GM18861 (cell line): Measurements from ENCODE around the gene DPM2.

Experiments used
- ATAC-seq: cut with Tn5 transposase; IDR thresholded peaks from one replicate; pipeline ENCODE4 v1.9.1; 2021; ENCODE audit not compliant: unreplicated experiment

Gene DPM2

DNA sequence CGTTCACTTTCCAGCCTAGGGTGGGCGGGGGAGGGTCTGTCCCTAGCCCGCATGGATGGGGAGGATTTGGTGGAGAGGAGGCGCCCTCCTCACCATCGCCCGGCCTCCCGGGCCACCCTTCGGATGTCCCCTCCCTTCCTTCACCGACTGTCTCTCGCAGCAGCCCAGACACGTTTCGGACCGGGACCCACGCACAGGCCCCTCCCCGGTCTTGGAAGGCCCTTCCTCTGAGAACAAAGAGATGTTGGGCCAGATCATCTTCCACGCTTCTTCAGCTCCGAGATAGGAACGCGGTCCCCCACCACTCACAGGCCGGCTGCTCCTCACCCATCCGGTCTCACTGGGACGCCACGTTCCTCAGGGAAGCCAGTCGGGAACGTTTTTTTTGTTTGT is 640 bp upstream of the DPM2 start:
- ATAC-seq, result no peak

DNA sequence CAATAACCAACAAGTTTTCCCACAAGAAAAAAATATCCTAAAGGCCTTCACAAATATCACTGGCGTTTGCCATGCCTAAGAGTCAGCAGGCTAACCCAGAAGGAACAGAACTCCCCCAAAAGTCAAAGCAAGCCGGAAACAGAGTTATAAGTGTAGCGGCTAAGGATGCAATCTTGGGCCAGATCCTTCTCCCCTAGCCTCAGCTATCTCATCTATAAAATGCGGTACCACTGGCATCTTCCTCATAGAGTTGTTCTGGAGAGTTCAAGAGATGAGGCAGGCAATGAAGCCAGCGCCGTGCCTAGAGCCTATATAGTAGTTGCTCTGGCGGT is 632 bp downstream of the DPM2 start:
- ATAC-seq, result no peak

DNA sequence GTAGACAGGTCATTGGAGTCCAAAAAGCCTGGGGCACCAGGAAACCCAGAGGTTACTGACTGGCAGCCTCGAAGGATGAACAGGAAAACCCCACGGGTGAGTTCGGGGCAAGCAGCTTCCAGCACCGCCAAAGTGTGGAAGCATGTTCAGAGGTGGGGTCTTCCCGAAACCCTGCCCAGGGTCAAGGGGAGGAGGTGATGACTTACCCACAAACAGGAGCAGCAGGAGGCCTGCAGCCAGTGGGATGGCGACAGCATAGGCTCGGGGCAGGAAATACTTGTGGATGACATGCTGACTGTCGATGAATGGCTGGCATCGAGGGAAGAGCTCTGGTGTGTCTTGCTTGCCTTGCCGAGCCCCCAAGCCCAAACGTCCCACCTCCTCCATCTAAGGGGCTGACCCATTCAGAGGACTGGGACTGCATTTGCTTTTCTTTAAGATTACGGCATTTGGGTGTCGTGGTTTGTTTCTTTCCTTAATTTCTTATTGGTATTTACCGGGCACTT is 1.3 kb downstream of the DPM2 start:
- no peak for ATAC-seq

DNA sequence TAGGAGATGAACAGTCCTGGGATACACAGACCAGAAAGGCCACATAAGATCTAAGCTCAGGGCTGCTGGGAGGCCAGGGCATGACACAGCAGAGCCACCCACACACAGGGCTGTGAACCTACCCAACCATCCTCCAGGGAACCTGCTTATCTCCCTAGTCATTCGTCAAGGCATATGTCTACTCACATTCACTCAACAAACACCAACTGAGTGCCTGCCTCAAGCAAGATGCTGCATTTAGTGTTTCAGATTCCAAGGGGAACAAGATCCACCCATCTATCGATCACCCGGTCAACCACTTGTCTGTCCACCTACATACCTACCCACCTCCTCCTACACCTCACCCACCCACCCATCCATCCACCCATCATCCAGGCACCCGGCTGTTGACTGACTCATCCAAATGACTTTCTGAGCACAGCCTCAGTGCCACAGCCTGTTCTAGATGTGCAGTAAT is 1.9 kb downstream of the DPM2 start:
- ATAC-seq, result no peak

DNA sequence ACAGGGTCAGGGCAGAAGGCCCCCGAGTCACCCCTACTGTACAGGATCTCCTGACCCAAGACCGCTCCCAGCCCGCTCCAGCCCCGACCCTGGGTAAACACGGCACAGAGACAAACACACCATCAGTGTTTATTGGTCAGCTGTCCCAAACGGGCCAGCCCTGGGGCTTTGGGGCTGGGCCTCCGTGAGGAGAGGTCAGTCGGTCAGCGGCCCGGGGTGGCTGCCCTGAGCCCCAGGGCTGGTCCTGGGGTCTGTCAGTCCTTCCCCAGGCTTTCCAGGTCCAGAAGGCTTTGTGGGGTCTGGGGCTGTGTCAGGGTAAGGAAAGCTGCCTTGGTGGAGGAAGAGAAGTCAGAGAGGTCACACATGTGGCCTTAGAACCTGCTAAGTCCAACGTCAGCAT is 2.7 kb downstream of the DPM2 start:
- no peak for ATAC-seq

DNA sequence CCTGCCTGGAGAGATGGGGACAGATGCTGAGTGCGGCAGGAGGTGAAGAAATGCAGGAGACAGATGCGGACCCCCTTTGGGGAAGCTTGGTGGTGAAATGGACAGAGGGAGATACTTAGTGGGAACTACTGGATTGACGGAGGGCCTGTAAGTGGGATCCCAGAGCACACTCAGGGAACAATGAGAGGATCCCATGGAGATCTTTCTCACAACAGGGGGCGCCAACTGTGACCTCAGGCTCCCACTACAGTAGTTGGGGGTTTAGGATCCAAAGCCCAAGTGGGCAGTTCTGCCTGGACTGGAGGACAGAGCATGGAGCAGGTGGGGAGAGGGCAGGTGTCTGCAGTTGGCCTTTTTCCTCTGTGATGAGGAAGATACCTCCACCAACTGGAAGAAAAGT is 3.4 kb downstream of the DPM2 start:
- no peak for ATAC-seq

DNA sequence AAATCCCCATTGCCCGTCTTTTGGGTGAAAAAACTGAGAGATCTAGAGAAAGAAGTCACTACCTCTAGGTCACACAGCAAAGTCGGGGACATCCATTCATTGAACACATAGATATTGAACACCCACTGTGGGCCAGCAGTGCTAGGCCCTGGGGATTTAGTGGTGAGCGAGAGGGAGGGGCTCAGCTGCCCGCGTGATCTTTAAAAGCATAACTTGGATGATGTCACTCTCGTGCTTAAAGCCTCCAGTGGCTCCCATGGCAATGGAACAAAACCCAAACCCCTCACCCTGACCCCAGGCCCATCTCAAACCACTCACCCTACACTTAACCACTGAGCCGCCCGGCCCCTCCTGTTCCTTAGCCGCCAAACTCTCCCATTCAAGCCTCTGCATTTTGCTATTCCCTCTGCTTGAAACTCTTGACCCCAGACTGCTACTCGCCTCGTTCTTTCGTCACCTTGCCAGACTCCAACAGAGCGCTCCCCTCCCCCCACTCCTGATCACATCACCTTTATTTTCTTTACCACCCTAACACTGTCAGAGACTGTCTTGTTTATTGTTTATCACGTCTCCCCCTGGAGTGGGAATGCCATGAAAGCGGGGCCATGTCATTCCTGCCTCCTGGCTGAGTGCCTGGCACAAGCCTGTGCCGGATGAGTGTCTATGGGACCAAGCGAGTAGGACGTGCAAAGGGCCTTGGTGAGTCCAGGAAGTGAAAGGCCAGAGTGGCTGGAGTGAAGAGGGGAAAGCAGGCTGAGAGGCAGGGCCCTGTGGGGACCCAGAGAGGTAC is 6.4 kb downstream of the DPM2 start:
- ATAC-seq, result peak; percentile 31

DNA sequence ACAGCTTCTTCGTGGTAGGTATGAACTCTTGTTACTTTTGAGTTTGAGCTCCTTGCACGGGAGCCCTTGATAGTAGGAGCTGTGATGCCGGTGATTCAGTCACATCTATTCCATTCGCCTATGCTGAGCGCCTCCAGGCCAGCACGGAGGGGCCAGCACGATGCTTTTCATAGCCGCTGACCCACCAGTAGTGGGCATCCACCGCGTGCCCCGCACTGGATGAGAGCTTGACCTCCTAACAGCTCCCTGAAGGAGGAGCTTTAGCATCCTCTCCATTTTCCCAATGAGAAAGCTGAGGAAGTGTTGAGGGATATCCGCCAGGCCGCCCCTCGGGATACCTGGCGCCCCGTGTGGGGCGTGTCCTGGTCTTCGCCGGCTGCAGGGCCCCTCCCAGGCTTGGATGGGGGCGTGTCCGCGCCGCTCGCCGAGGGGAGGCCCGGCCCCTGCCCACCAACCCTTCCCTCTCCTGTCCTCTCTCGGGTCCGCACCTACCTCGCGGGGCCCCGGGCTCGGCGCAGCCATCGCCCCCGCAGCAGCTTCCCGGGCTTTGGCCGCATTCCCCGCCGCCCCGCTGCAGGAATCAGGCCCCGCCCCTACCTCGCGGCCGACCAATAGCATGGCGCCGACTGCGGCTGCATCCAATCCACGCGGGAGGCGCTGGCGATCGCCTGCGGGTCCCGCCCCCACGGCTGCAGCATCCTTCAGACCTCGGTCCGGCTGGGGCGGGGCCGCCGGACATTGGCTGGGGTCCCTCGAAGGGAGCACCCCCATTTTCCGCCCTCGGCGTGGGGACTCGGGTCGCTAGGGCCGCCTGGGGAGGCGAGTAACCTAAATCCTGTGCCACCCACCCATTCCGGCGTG is 7.2 kb downstream of the DPM2 start, which contains the start of gene PIP5KL1:
Gene PIP5KL1 (minus strand): TSS at position 547 of the 861 bp plus-strand sequence. CDS start 25 bp downstream, at position 522.
- ATAC-seq, result peak; percentile 69

DNA sequence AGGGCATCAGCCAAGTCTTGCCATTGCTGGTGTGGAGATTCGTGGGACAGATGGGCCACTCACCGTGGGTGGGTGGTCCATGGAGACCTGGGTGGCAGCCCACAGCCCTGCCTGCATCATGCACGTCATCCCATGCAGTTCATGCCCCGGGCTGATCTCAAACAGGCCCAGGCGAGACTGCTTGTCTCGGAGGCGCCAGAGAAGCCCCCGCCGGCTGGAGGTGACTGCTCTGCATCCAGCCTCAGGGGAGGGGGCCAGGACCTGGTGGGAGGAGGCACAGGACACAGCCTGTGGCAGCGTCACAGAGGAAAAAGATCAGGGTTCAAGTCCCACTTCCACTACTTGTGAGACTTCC is 8.1 kb downstream of the DPM2 start:
- ATAC-seq, result no peak

DNA sequence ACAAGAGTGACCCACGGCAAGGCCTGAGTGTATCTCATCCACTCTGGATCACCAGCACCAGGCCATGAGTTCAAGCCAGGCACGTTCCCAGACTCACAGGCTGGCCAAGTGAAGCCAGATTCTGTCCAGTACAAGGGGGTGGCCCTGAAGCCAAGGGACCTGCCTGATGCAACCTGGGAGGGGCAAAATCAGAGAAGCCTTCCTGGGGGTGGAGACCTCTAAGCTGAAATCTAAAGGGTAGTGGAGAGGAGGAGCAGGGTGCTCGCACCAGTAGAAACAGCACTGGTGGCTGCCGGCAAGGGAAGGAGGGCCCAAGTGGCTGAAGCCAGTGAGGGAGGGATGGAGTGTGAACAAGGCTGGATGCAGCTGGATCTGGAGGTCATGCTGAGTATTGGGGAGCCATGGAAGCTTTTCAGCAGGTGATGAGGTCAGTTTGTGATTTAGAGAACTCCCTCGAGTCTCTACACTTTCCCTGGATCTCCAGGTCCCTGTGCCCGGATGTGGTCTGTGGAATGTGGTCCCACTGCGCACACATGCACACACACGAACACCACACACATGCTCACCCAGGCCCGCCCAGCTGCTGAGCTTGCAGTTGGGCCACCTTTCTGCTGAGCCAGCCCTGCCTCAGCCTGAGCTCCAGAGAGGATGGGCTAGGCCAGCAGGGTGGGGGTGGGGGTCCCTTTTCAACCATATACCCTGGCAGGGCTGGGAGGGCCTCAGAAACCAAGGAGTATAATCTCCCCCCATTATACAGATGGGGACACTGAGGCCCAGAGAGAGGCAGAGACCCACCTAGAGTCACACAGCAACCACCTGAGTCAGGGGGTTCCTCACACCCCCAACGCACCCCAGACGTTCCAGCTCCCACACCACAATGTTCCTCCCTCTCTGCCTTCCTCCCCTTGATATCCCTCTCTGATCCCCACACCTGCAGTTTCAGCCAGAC is 8.7 kb downstream of the DPM2 start:
- no peak for ATAC-seq

DNA sequence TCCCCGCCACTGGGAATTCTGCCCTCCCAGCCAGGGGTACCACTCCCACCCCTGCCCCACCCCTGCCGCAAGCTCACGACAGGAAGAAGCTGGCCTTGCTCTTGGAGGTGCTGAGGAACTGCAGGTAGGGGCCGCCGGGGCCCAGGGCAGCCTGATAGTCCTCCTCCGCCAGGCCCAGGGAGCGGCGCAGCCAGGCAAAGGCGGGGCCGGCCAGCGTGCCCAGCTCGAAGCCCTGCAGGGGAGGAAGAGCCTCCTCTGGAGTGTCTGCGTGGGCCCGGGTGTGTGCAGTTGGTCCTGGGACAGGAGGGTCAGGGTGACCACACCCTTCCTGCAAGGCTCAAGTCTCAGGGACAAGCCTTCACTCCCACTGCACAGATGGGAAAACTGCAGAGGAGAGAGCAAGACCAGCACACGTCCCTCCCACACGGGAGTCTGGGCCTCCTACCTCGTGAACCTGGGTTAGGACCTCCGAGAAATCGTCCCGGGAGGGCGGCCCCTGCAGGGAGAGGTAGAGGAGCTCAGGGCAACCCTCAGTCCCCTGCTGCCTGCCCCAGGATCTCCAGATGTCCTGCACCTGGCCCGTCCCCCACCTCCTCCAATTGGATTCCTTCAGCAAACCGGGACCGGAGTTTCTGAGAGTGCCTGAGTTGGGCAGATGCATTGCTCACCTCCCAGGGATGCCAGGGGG is 9.5 kb downstream of the DPM2 start:
- no peak for ATAC-seq

DNA sequence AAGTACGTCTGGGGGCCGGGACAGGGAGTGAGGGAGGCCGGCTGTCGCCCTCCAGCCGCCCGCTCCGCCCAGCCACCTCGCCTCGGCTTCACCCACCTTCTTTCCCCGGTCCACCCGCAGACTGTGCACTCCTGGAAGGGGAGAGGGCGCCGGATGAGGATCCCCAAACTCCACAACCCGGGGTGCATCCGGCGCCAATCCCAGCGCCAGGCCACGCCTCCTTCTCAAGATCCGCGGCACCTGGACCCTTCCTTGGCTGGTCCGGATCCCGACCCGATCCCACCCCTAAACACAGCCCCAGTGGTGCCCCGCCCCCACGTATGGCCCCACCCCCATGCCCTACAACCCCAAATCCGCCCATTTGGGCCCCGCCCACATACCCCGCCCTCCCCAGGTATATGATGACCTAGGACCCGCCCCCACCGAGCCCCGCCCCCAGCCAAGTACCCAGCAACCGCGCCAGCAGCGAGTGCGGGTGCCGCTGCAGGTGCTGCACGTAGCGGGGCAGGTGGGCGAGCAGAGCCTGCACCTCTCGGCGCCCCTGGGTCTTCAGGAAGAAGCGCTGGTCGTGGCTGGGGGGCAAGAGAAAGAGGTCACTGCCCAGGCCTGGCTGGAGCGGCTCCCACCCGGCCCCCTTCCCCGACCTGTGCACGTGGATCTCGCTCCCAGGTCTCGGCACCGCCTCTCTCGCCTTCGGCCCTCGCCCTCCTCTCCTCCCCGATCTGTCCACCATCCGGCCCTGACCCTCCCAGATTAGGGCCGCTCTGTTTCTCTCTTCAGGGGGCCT is 10.3 kb downstream of the DPM2 start:
- no peak for ATAC-seq

DNA sequence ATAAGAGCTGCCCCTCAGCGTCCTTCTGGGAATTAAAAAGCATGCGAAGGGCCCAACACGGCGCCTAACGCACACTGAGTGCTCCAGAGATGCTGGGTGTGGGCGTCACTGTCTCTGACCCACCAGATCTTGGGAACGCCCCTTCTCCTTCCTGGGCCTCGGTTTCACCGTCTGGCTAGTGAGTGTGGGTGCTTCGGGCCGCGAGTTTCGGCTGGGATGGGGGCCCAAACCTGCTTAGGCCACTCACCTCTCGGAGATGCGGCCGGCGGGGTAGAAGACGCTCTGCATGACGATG is 10.8 kb downstream of the DPM2 start:
- no peak for ATAC-seq

DNA sequence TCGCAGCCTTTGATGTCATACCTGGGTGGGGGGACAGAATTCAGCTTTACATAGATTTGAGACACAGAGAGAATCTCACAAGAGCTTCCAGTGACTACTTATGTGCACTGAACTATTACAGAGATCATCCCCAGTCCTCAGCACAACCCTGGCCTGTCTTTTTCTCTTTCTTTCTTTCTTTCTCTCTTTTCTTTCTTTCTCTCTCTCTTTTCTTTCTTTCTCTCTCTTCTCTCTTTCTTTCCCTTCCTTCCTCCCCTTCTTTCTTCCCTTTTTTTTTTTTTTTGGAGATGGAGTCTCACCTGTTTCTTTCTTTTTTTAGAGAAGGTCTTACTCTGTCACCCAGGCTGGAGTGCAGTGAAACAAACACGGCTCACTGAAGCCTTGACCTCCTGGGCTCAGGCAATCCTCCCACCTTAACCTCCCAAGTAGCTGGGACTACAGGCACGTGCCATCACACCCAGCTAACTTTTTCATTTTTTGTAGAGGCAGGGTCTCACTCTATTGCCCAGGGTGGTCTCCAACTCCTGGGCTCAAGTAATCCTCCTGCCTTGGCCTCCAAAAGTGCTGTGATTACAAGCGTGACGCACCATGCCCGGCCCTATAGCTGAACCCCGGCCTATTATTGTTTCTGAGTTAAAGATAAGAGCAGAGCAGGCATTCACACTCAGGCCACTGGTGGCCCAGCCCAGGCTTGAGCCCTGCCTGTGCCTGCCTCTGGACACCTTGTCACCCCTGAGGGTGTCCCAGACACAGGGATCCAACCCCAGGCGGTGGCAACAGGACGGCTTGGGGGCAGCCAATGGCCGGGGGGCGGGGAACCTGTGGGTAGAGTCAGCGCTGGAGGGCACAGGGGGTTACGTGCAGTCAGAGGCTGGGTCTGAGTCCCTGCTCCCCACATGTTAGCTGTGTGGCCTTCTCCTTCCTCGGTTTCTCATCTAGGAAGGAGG is 11.4 kb downstream of the DPM2 start:
- ATAC-seq, result no peak

DNA sequence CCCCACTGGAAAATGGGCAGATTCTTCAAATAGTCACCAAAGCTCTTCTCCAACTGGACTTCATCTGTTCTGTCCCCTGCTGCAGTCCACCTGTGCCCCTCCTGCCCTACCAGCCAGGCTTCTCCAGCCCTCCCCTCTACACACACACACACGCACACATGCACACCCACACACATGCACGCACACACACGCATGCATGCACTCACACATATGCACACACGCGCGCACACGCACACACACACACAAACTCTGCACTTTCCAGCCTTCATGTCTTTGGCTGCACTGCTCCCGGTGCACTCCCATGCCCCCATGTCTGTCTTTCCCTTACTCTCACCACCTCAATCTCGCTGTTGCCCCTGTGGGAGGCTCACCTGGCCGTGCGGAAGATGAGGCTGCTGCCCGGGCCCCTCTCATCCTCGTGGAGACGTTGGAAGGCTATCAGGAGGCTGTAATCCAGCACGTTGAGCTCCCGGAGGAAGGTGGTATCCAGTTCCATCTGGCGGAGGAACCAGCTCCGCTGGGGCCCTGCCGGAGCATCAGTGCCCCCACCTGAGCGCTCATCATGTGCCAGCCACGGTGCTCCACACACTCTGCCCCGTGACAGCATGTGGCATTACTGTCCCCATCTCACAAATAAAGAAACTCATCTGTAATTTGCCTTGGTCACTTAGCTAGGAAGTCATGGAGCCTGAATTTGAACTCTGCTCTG is 12.8 kb downstream of the DPM2 start:
- ATAC-seq, result no peak

DNA sequence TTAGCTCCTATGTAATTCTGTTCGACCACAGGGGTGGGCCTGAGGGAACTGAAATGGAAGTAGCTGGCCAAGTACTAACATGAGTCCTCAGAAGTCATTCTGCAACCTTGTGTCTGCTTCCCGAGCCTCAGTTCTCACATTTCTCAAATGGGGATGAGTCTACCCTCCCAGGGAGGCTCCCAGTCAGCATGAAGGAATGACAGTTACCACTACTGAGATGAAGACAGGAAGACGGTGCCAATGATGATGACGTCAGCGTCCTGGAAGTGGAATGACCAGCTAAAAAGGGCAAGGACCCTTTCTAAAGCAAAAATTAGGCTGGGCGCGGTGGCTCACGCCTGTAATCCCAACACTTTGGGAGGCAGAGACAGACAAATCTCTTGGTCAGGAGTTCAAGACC is 13.9 kb downstream of the DPM2 start:
- ATAC-seq, result no peak

DNA sequence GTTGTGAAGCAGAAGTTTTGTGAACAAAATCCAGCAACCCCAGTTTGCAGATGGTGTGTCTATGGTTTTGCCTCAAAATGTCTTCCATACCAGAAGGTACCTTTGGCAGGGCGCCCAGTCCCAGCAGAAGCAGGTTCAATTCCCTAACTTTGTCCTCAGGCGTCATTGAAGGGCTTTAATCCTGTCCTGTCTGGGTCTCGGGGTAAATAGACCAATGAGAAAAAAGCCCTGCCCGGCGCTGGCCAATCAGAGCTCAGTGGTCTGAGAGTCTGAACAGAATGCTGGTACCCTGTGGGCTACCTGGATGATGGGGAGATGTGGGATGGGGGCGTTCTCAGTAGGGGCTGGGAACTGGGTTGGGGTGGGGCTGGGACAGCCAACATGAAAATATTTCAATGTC is 14.6 kb downstream of the DPM2 start:
- no peak for ATAC-seq

DNA sequence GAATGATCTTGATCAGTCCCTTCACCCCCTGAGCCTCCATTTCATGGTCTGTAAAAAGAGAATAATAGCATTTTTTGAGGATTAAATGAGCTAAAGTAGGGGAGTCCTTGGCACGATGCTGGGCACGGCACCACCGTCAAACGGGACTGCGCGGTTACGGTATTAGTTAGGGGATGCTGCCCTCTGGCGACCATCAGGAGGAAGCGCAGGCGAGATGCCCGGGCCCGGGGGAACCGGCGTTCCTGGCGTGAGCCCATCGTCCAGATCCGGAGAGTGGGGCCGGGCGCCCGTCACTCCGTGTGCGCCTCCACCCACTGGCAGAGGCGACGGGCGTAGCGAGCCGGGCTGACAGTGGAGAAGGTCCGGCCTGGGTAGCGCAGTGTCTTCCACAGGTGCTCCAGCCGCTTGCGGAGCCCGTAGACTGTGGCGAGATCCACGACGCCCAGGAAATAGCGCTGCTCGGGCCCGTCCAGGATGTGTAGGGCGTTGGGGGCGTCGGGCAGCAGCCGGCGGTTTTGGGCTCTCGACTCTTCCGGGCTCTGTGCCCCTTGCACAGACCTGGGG is 16.0 kb downstream of the DPM2 start:
- ATAC-seq, result no peak
